Measurements from ENCODE around the gene FMN1.

The FMN1 gene

DNA sequence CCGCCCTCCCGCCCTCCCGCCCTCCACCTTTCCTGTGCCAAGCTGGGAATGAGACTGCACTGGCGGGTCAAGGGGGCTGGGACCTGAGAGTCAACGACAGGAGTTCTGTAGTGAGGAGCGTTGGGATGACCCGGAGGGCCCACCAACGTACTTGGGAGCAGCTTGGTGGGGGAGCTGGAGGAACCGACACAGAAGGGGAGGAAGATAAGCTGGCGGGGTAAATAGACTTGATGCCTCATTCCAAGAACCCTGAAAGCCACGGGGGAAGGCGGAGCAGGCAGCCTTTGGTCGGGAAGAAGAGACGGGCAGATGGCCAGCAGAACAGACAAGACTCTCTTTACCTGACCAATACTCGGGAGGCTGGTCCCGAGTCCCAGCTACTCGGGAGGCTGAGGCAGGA lies 277 bp downstream of the FMN1 start:
- no peak for DNase-seq (ENCODE audit: low read depth in 1 of 2, low spot score in 1 of 2)
- no peak for TF ChIP-seq JUND (IDR thresholded peaks at IDR 0.05; ENCODE audit: low read depth)
- in situ Hi-C loops (cut with HindIII; ENCODE audit: low pct_unique_long_range_greater_than_20kb, low sequenced_read_pairs) = no loop called here

DNA sequence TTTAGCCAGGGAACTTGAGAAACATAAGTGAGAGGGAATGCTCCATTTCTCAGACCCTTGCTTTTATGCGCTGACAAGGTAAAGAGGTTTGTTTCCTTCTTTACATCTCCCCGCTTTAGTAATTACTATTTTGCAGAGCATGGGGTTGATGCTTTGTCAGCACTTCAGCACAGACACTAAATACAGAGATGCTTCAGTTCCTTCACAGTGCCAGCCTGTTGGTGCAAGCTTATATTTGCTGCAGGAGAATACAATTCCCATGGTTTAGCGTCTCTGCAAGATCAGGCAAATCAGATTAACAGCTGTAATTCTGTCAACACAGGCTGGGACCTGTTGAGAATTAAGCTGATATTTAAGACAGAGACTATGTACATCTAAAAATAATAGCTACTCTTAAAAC lies 2.9 kb downstream of the FMN1 start:
- in situ Hi-C loops (cut with HindIII; ENCODE audit: low pct_unique_long_range_greater_than_20kb, low sequenced_read_pairs) = no loop called here
- DNase-seq (ENCODE audit: low read depth in 1 of 2, low spot score in 1 of 2) = no peak
- no peak for TF ChIP-seq JUND (IDR thresholded peaks at IDR 0.05; ENCODE audit: low read depth)

DNA sequence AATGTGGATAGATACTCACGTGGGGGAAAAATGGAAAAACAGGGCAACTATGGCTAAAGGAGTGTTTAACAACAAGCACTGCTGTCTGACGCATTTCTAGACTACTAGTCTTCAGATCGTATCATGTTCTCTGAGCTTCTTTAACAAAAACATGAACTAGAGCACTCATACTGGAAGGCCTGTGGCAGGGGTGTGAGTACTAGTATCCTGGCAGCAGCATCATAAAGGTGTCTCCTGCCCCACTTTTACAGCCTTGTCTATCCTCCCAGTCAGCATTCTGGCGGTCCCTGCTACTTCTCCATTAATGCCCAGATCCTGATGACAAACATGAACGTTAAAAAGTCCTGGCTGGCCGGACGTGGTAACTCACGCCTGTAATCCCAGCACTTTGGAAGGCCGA lies 4.0 kb downstream of the FMN1 start:
- in situ Hi-C loops (cut with HindIII; ENCODE audit: low pct_unique_long_range_greater_than_20kb, low sequenced_read_pairs) = no loop called here
- TF ChIP-seq JUND (IDR thresholded peaks at IDR 0.05; ENCODE audit: low read depth) = no peak
- DNase-seq (ENCODE audit: low read depth in 1 of 2, low spot score in 1 of 2) = no peak

DNA sequence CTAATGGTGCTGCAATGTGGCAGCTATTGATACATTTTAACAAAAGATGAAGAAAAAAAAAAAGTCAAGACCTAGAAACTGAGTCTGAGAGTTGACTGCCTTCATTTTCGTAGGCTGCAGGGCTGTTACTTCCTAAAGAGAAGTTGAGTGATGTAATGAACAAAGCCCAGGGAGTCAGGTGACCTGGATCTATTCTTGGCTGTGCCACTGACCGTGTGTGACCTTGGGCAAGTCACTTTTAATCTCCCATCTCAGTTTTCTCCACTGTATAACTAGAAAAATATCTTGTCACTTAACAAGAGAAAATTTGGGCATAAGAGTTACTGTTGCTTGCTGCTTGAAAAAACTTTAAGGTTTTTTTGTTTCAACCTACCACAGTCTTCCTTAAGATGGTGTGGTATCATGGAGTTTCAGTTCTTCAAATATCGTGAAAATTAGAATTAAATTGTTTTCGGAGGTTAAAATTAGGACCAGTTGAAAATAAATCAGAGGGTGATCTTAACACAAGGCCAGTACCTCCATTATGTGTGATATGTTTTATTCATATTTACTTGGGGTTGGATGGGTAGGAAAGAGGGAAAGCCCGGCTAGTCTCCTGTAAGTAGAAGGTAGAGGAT lies 5.8 kb downstream of the FMN1 start:
- DNase-seq (ENCODE audit: low read depth in 1 of 2, low spot score in 1 of 2) = no peak
- no peak for TF ChIP-seq JUND (IDR thresholded peaks at IDR 0.05; ENCODE audit: low read depth)
- in situ Hi-C loops (cut with HindIII; ENCODE audit: low pct_unique_long_range_greater_than_20kb, low sequenced_read_pairs) = no loop called here

DNA sequence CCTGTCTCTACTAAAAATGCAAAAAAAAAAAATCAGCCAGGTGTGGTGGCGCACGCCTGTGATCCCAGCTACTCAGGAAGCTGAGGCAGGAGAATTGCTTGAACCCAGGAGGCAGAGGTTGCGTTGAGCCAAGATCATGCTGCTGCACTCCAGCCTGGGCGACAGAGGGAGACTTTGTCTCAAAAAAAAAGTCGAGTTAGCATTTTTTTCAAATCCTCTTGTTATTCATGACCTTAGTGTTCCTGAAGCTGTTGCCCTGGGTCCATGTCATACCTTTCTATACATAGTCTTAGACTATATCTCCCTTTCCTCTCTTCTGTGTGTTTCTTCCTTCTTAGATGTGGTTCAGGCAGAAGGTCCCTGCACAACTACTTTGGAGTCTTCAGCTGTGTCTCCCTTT lies 6.4 kb downstream of the FMN1 start:
- in situ Hi-C loops (cut with HindIII; ENCODE audit: low pct_unique_long_range_greater_than_20kb, low sequenced_read_pairs) = no loop called here
- no peak for DNase-seq (ENCODE audit: low read depth in 1 of 2, low spot score in 1 of 2)
- no peak for TF ChIP-seq JUND (IDR thresholded peaks at IDR 0.05; ENCODE audit: low read depth)

DNA sequence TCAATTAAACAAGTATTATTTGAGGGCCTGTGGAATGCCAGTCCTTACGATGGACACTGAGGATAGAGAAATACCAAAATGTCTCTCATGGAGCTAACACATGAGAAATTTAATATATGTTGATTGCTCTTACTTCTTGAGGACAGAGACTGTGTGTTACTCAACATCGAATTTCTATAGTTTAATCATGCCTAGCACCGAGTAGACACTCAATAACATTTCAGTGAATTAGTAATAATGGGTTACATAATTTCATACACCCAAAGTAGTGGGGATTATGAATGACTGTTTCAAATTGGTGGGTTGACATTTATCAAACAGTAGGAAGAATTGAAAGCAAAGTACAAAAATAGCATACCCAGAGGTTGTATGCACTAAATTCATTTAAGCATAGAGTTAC lies 11.2 kb downstream of the FMN1 start:
- in situ Hi-C loops (cut with HindIII; ENCODE audit: low pct_unique_long_range_greater_than_20kb, low sequenced_read_pairs) = no loop called here
- DNase-seq (ENCODE audit: low read depth in 1 of 2, low spot score in 1 of 2) = no peak
- no peak for TF ChIP-seq JUND (IDR thresholded peaks at IDR 0.05; ENCODE audit: low read depth)

DNA sequence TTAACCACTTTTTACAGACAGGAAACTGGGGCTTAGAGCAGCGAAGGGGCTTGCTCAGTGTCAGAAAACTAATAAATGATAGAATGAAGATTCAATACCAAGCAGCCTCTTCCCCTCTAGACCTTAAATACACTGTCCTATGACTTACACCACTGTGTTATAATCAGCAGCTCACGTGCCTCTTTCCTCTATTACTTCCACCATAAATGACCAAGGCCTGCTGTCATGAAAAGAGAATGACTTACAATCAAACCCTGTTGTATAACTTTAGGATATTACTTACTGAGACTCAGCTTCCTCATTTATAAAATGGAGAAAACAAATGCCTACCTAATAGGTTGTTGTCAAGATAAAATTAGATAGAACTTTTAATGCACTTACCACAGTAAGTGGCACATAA lies 11.6 kb downstream of the FMN1 start:
- in situ Hi-C loops (cut with HindIII; ENCODE audit: low pct_unique_long_range_greater_than_20kb, low sequenced_read_pairs) = no loop called here
- DNase-seq (ENCODE audit: low read depth in 1 of 2, low spot score in 1 of 2) = no peak
- no peak for TF ChIP-seq JUND (IDR thresholded peaks at IDR 0.05; ENCODE audit: low read depth)

DNA sequence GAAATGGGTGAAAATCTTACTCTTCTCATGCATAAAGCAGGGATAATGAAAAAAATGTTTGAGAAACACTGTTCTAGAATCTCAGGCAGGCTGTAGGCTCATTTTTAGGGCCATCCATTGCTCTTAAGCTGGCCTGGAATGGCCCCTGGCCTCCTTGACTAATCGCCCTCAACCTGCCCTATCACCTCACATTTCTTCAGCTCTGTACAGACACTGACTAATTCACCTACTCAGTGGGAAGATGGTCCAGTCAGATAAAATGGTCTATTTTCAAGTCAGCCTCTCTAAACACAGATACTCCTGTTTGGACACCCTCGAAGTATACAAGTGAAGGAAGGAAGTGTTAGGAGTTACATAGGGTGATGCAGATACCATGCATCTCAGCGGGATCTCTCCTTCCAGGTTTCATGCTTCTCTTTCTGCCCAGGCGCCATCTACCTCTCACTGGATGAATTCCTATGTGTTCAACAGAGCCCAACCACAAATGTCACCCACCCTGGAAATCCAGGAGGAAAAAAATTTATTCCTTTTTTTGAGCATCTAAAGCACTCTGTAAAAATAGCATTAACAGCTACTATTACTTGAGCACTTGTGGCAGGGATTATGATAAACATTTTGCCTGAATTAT lies 12.1 kb downstream of the FMN1 start:
- in situ Hi-C loops (cut with HindIII; ENCODE audit: low pct_unique_long_range_greater_than_20kb, low sequenced_read_pairs) = no loop called here
- TF ChIP-seq JUND (IDR thresholded peaks at IDR 0.05; ENCODE audit: low read depth) = no peak
- no peak for DNase-seq (ENCODE audit: low read depth in 1 of 2, low spot score in 1 of 2)

DNA sequence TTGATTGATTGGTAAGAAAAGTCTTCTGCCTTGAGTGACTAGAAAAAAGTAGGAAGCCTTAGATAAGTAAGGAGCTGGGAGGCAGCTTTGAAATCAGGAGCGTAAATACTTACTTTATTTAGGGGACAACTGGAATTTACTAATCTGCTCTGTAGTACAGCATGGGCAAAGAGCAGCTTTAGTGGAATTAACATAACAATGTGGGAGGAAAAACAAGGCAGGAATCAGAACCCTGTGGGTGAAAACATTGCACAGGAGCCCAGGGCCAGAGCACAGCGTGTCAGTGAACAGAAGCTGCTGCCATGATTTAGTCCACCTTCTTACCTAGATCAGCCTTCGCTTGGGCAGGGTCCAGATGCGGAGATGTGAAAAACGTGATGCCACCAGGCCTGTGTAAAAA lies 14.6 kb downstream of the FMN1 start:
- DNase-seq (ENCODE audit: low read depth in 1 of 2, low spot score in 1 of 2) = no peak
- in situ Hi-C loops (cut with HindIII; ENCODE audit: low pct_unique_long_range_greater_than_20kb, low sequenced_read_pairs) = no loop called here
- TF ChIP-seq JUND (IDR thresholded peaks at IDR 0.05; ENCODE audit: low read depth) = no peak

DNA sequence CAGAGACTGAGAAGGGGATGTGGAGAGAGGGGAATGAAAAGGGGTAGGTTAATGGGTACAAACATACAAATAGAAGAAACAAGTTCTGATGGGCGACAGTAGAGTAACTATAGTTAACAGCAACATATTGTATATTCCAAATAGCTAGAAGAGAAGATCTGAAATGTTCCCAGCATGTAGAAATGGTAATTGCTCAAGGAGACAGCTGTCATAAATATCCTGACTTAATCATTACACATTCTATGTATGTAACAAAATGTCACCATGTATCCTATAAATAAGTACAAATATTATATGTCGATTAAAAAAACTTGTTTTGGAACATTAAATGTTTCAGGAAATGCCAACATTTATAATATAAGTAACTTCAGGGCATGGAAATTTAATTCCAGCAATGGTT lies 23.3 kb downstream of the FMN1 start:
- DNase-seq (ENCODE audit: low read depth in 1 of 2, low spot score in 1 of 2) = no peak
- in situ Hi-C loops (cut with HindIII; ENCODE audit: low pct_unique_long_range_greater_than_20kb, low sequenced_read_pairs) = no loop called here
- no peak for TF ChIP-seq JUND (IDR thresholded peaks at IDR 0.05; ENCODE audit: low read depth)

DNA sequence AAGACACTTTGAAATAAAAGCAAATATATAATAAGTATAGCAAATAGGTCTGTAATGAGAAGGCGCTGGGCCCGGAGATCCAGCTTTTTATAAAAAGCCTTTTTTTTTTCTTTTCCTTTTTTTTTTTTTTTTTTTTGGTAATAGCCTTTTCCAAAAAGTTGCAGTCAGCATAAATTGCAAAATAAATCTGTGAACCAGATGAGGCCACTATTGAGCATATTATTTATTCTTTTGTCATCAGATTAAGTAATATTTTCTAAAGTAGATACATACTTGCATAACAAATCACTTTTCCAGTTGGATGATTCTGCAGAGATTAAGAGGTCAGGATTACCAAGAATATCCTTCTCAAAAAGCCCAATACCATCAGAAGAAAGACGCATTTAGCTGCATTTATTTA lies 24.9 kb downstream of the FMN1 start:
- in situ Hi-C loops (cut with HindIII; ENCODE audit: low pct_unique_long_range_greater_than_20kb, low sequenced_read_pairs) = no loop called here
- DNase-seq (ENCODE audit: low read depth in 1 of 2, low spot score in 1 of 2) = no peak
- TF ChIP-seq JUND (IDR thresholded peaks at IDR 0.05; ENCODE audit: low read depth) = no peak

DNA sequence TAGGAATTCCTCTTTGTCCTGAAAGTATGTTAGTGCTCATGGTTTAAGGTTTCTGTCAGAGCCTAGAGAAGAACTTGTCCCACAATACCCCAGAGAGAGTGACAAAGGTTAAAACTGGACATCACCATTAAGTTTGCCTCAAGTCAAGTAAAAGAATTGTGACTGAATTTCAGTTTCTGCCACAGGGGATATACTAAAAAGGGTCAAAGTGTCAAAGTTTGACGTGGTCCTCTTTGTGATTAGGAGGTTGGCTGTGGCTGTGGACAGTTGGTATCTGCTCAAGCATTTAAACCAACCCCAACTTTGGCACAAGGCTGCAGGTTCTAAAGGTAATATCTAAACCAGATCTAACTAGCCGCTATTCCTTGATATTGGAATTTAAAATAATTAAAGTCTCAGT lies 26.1 kb downstream of the FMN1 start:
- no peak for TF ChIP-seq JUND (IDR thresholded peaks at IDR 0.05; ENCODE audit: low read depth)
- no peak for DNase-seq (ENCODE audit: low read depth in 1 of 2, low spot score in 1 of 2)
- in situ Hi-C loops (cut with HindIII; ENCODE audit: low pct_unique_long_range_greater_than_20kb, low sequenced_read_pairs) = no loop called here

DNA sequence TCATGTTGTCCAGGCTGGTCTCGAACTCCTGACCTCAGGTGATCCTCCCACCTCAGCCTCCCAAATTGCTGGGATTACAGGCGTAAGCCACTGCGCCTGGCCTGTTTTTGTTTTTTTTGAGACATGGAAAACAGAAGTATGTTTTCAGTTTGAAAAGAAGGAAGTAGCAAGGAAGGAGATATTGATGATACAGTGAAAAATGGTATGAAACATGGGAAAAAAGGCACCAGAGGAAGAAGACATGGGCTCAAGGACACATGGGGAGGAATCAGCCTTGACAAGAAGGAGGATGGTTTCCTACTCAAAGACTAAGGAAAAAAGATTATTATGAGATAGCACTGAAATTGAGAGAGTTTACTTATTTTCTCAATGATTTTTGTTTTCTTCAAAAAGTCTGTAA lies 30.7 kb downstream of the FMN1 start:
- in situ Hi-C loops (cut with HindIII; ENCODE audit: low pct_unique_long_range_greater_than_20kb, low sequenced_read_pairs) = no loop called here
- TF ChIP-seq JUND (IDR thresholded peaks at IDR 0.05; ENCODE audit: low read depth) = no peak
- no peak for DNase-seq (ENCODE audit: low read depth in 1 of 2, low spot score in 1 of 2)

DNA sequence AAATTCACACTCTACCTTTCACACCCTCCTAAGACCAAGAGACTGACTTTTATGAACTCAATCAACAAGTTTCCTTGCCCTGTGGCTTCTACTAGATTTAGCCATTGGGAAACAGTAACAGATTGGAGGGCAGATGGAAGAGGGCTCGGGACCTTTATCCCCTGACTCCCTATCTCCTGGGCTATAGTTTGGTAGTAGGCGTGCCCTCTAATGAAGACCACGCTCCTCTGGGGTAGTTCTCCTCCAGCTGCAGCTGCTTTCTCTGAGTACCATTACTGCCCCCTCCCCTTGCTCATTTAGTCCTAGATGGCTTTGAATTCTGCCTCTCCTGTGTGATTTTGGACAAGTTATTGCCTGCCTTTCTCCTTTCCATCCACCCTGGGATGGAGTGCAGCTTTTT lies 33.3 kb downstream of the FMN1 start:
- TF ChIP-seq JUND (IDR thresholded peaks at IDR 0.05; ENCODE audit: low read depth) = no peak
- DNase-seq (ENCODE audit: low read depth in 1 of 2, low spot score in 1 of 2) = no peak
- in situ Hi-C loops (cut with HindIII; ENCODE audit: low pct_unique_long_range_greater_than_20kb, low sequenced_read_pairs) = no loop called here

All from T47D (cell line).